ENCODE results near the gene OSBPL3. TPM values are rescaled to one million over a fixed set of nuclear protein-coding genes. Genes with fewer than 3 reads are reported as not detected.

Gene OSBPL3
- total and polyA plus RNA-seq, 4 experiments from 2014 or later: 6.9 to 72.7 (median 40.5) TPM

DNA sequence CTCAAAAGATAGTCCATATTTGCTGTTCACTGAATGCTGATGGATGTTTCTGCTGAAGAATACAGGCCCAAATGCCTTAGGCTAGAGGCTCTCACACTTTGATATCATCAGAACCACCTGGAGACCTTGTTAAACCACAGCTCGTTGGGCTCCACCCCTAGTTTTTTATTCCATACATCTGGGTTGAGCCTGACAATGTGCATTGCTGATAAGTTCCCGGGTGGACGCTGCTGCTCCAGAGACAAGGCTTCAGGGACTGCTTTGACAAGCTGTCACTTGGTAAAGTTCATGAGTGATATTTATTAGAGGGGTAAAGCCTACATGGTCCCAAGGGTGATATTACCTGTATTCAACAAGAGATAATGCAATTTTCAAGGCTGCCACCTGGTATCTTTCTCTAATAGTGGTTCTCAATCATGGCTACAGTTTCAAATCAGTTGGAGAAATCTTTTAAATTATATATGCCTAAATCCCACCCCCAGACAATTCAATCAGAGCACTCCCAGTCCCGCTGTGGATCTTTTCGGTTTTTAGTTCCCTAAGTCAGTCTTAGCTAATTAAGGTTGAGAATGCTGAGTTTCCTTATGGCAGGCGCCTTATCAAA is 115.7 kb downstream of the OSBPL3 start:
- Mint-ChIP-seq H3K27me3 (no peaks in the 10 kb centered on the region), H3K9me3 (no peaks in the 10 kb centered on the region), H3K4me3 (no peak overlapping the region), H3K27ac (peak overlapping the region in 2 of 7 donors; percentile 15 to 37), H3K4me1 (peaks cover 2 to 10% (median 5%) of the 10 kb centered on the region in 4 donors), H3K36me3 (peaks cover 64 to 65% of the 10 kb centered on the region in 2 donors)
- no peak overlapping the region for H3K4me3 ChIP-seq (ENCODE audit: low read length in 2 of 2)
- no peaks in the 10 kb centered on the region for H3K27me3 ChIP-seq (ENCODE audit: insufficient read depth, low read length)
- no peak for DNase-seq
- H3K4me1 ChIP-seq (ENCODE audit: insufficient read depth, low read length): no peaks in the 10 kb centered on the region
- H3K9me3 ChIP-seq (ENCODE audit: control insufficient read depth in 1 of 2, low read length in 2 of 2): no peaks in the 10 kb centered on the region
- CTCF ChIA-PET (ENCODE audit: partially characterized antibody): no interaction called here
- intact Hi-C loops (cut with micrococcal nuclease): no loop called here
- peaks cover 25% of the 10 kb centered on the region for H3K36me3 ChIP-seq (ENCODE audit: insufficient read depth, low read length)
- H3K27ac ChIP-seq (ENCODE audit: low read depth, low read length): no peak overlapping the region
- POLR2A ChIA-PET (ENCODE audit: partially characterized antibody): no interaction called here

DNA sequence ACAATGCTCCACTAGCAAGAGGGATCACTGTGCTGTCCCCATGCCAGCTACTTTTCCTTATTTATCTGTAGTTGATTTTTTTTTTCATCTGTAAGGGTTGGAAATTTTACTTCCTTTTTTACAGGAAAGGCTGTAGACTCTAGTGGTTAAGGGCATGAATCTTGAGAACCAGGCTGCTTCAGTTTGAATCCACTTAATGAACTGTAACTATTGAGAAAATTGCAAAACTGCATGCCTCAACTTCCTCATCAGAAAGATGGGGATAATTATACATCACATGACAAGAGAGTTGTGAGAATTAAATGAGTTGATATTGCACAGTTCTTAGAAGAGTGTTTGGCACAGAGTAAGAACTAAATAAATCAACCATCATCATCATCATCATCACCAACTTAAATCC is 116.4 kb downstream of the OSBPL3 start:
- DNase-seq: no peak
- peaks cover 25% of the 10 kb centered on the region for H3K36me3 ChIP-seq (ENCODE audit: insufficient read depth, low read length)

DNA sequence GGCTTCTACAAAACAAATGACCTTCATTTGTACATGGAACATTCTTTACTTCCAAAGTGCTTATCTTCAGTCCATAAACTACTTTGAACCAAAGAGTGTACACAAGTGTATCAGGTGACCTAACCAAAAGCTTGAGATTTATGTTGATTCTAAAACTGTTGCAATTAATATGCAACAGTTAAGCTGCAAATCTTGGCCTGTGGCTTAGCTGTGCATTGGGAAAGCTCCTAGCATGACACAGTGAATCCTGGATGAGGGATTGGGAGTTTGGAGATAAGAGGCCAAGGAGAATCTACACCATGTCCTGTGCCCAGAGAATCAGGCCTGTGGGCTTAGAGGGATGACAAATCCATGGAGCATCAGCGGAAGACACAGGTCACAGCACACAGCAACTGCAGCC is 117.5 kb downstream of the OSBPL3 start:
- no peaks in the 10 kb centered on the region for H3K9me3 ChIP-seq (ENCODE audit: control insufficient read depth in 1 of 2, low read length in 2 of 2)
- no peak overlapping the region for H3K27ac ChIP-seq (ENCODE audit: low read depth, low read length)
- H3K27me3 ChIP-seq (ENCODE audit: insufficient read depth, low read length): no peaks in the 10 kb centered on the region
- no peaks in the 10 kb centered on the region for H3K27me3 Mint-ChIP-seq
- no peaks in the 10 kb centered on the region for H3K9me3 Mint-ChIP-seq
- CTCF ChIA-PET (ENCODE audit: partially characterized antibody): interaction anchor here (0.7 to 1.3 kb wide), 4 partner anchors 24 to 231 kb away, joined by 3 to 9 read pairs (median 3); no protein-coding TSS in a partner anchor
- POLR2A ChIA-PET (ENCODE audit: partially characterized antibody): interaction anchor here (0.9 kb wide), 1 partner anchor 119 kb away, joined by 3 read pairs; no protein-coding TSS in a partner anchor
- intact Hi-C loops (cut with micrococcal nuclease): no loop called here
- peak overlapping the region in 3 of 7 donors; percentile 22 to 72 (median 52) for H3K27ac Mint-ChIP-seq
- DNase-seq: no peak
- no peak overlapping the region for H3K4me3 ChIP-seq (ENCODE audit: low read length in 2 of 2)
- peaks cover 5 to 10% (median 7%) of the 10 kb centered on the region in 4 donors for H3K4me1 Mint-ChIP-seq
- no peak overlapping the region for H3K4me3 Mint-ChIP-seq
- peaks cover 62 to 65% of the 10 kb centered on the region in 2 donors for H3K36me3 Mint-ChIP-seq
- H3K36me3 ChIP-seq (ENCODE audit: insufficient read depth, low read length): peaks cover 25% of the 10 kb centered on the region
- H3K4me1 ChIP-seq (ENCODE audit: insufficient read depth, low read length): no peaks in the 10 kb centered on the region

More for the DNA sequence above, 116.4 kb downstream of the OSBPL3 start:
- intact Hi-C loops (cut with micrococcal nuclease): no loop called here
- Mint-ChIP-seq H3K9me3 (no peaks in the 10 kb centered on the region), H3K27me3 (no peaks in the 10 kb centered on the region), H3K36me3 (peaks cover 62 to 67% of the 10 kb centered on the region in 2 donors), H3K4me1 (peaks cover 2 to 10% (median 8%) of the 10 kb centered on the region in 4 donors), H3K27ac (peak overlapping the region in 1 of 7 donors; percentile 2), H3K4me3 (no peak overlapping the region)
- H3K9me3 ChIP-seq (ENCODE audit: control insufficient read depth in 1 of 2, low read length in 2 of 2): no peaks in the 10 kb centered on the region
- H3K27ac ChIP-seq (ENCODE audit: low read depth, low read length): no peak overlapping the region
- no peaks in the 10 kb centered on the region for H3K4me1 ChIP-seq (ENCODE audit: insufficient read depth, low read length)
- CTCF ChIA-PET (ENCODE audit: partially characterized antibody): interaction anchor here (1.0 kb wide), 1 partner anchor 23 kb away, joined by 3 read pairs; no protein-coding TSS in a partner anchor
- H3K27me3 ChIP-seq (ENCODE audit: insufficient read depth, low read length): no peaks in the 10 kb centered on the region
- POLR2A ChIA-PET (ENCODE audit: partially characterized antibody): interaction anchor here (0.6 kb wide), 1 partner anchor 50 kb away, joined by 3 read pairs; no protein-coding TSS in a partner anchor
- no peak overlapping the region for H3K4me3 ChIP-seq (ENCODE audit: low read length in 2 of 2)

GRCh38 chr7:24861336-24861735 is 118.6 kb downstream of the OSBPL3 start:
- intact Hi-C loops (cut with micrococcal nuclease): no loop called here
- Mint-ChIP-seq H3K27ac (peak overlapping the region in 1 of 7 donors; percentile 15), H3K9me3 (no peaks in the 10 kb centered on the region), H3K4me1 (peaks cover 4 to 20% (median 8%) of the 10 kb centered on the region in 4 donors), H3K4me3 (no peak overlapping the region), H3K27me3 (no peaks in the 10 kb centered on the region), H3K36me3 (peaks cover 59 to 68% of the 10 kb centered on the region in 2 donors)
- peaks cover 30% of the 10 kb centered on the region for H3K36me3 ChIP-seq (ENCODE audit: insufficient read depth, low read length)
- H3K9me3 ChIP-seq (ENCODE audit: control insufficient read depth in 1 of 2, low read length in 2 of 2): no peaks in the 10 kb centered on the region
- ChIA-PET POLR2A (ENCODE audit: partially characterized antibody) (no interaction called here), CTCF (ENCODE audit: partially characterized antibody) (no interaction called here)
- H3K27me3 ChIP-seq (ENCODE audit: insufficient read depth, low read length): no peaks in the 10 kb centered on the region
- DNase-seq: no peak
- H3K4me1 ChIP-seq (ENCODE audit: insufficient read depth, low read length): no peaks in the 10 kb centered on the region
- H3K4me3 ChIP-seq (ENCODE audit: low read length in 2 of 2): no peak overlapping the region
- no peak overlapping the region for H3K27ac ChIP-seq (ENCODE audit: low read depth, low read length)

GRCh38 chr7:24860611-24861010 is 119.4 kb downstream of the OSBPL3 start:
- Mint-ChIP-seq H3K4me3 (no peak overlapping the region), H3K4me1 (peaks cover 7 to 25% (median 9%) of the 10 kb centered on the region in 4 donors), H3K36me3 (peaks cover 60 to 67% of the 10 kb centered on the region in 2 donors), H3K27me3 (no peaks in the 10 kb centered on the region), H3K9me3 (no peaks in the 10 kb centered on the region), H3K27ac (no peak overlapping the region)
- ChIA-PET POLR2A (ENCODE audit: partially characterized antibody) (no interaction called here), CTCF (ENCODE audit: partially characterized antibody) (interaction anchor here (1.5 kb wide), 1 partner anchor 237 kb away, joined by 5 read pairs; no protein-coding TSS in a partner anchor)
- peaks cover 30% of the 10 kb centered on the region for H3K36me3 ChIP-seq (ENCODE audit: insufficient read depth, low read length)
- no peak overlapping the region for H3K4me3 ChIP-seq (ENCODE audit: low read length in 2 of 2)
- H3K9me3 ChIP-seq (ENCODE audit: control insufficient read depth in 1 of 2, low read length in 2 of 2): no peaks in the 10 kb centered on the region
- H3K27me3 ChIP-seq (ENCODE audit: insufficient read depth, low read length): no peaks in the 10 kb centered on the region
- no peaks in the 10 kb centered on the region for H3K4me1 ChIP-seq (ENCODE audit: insufficient read depth, low read length)
- no peak overlapping the region for H3K27ac ChIP-seq (ENCODE audit: low read depth, low read length)
- intact Hi-C loops (cut with micrococcal nuclease): no loop called here
- no peak for DNase-seq

- ChIA-PET POLR2A (ENCODE audit: partially characterized antibody) (interaction anchor here (0.8 kb wide), 1 partner anchor 9 kb away, joined by 3 read pairs; no protein-coding TSS in a partner anchor), CTCF (ENCODE audit: partially characterized antibody) (interaction anchor here (1.0 to 1.5 kb wide), 3 partner anchors 25 to 235 kb away, joined by 3 to 6 read pairs (median 3); no protein-coding TSS in a partner anchor)
- Mint-ChIP-seq H3K27ac (peak overlapping the region in 1 of 7 donors; percentile 0), H3K36me3 (peaks cover 50 to 60% of the 10 kb centered on the region in 2 donors), H3K4me3 (no peak overlapping the region), H3K27me3 (no peaks in the 10 kb centered on the region), H3K4me1 (peaks cover 10 to 32% (median 16%) of the 10 kb centered on the region in 4 donors), H3K9me3 (no peaks in the 10 kb centered on the region)
- Histone ChIP-seq H3K27ac (ENCODE audit: low read depth, low read length) (no peak overlapping the region), H3K9me3 (ENCODE audit: control insufficient read depth in 1 of 2, low read length in 2 of 2) (no peaks in the 10 kb centered on the region), H3K4me3 (ENCODE audit: low read length in 2 of 2) (no peak overlapping the region), H3K27me3 (ENCODE audit: insufficient read depth, low read length) (no peaks in the 10 kb centered on the region), H3K4me1 (ENCODE audit: insufficient read depth, low read length) (no peaks in the 10 kb centered on the region), H3K36me3 (ENCODE audit: insufficient read depth, low read length) (peaks cover 25% of the 10 kb centered on the region)
- intact Hi-C loops (cut with micrococcal nuclease): no loop called here
- no peak for DNase-seq
These were observed 121.6 kb downstream of the OSBPL3 start for GRCh38 chr7:24858108-24858977.

DNA sequence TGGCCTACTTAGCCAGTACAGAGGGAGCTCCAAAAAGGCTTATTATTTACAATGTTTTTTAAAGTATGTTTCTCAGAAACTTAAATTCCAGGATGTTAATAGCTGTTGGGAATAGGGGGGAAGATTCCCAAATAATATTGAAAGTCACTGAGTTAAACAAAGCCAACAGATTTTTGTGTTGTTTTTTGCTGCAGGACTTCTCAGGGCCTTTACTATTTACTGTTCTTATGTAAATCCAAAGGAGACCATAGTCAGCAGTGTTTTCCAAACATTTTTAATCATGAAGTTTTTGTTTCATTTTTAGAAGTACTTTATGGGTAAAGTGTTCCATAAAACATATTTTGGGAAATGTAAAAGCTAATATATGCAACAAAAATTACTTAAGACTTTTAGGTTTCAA is 122.4 kb downstream of the OSBPL3 start:
- Histone ChIP-seq H3K27me3 (ENCODE audit: insufficient read depth, low read length) (no peaks in the 10 kb centered on the region), H3K9me3 (ENCODE audit: control insufficient read depth in 1 of 2, low read length in 2 of 2) (no peaks in the 10 kb centered on the region), H3K4me3 (ENCODE audit: low read length in 2 of 2) (no peak overlapping the region), H3K36me3 (ENCODE audit: insufficient read depth, low read length) (peaks cover 18% of the 10 kb centered on the region), H3K27ac (ENCODE audit: low read depth, low read length) (no peak overlapping the region), H3K4me1 (ENCODE audit: insufficient read depth, low read length) (no peaks in the 10 kb centered on the region)
- H3K4me1 Mint-ChIP-seq: peaks cover 8 to 32% (median 17%) of the 10 kb centered on the region in 4 donors
- H3K27ac Mint-ChIP-seq: peak overlapping the region in 1 of 7 donors; percentile 14
- peaks cover 44 to 57% of the 10 kb centered on the region in 2 donors for H3K36me3 Mint-ChIP-seq
- intact Hi-C loops (cut with micrococcal nuclease): no loop called here
- no peak overlapping the region for H3K4me3 Mint-ChIP-seq
- no peaks in the 10 kb centered on the region for H3K9me3 Mint-ChIP-seq
- ChIA-PET POLR2A (ENCODE audit: partially characterized antibody) (interaction anchor here (0.6 to 0.8 kb wide), 2 partner anchors 9 to 1356 kb away, joined by 3 to 4 read pairs; no protein-coding TSS in a partner anchor), CTCF (ENCODE audit: partially characterized antibody) (interaction anchor here (1.0 to 1.4 kb wide), 3 partner anchors 25 to 236 kb away, joined by 3 to 6 read pairs (median 3); no protein-coding TSS in a partner anchor)
- no peaks in the 10 kb centered on the region for H3K27me3 Mint-ChIP-seq
- DNase-seq: no peak
